ENCODE measurements around the gene CMSS1.

The CMSS1 gene

DNA sequence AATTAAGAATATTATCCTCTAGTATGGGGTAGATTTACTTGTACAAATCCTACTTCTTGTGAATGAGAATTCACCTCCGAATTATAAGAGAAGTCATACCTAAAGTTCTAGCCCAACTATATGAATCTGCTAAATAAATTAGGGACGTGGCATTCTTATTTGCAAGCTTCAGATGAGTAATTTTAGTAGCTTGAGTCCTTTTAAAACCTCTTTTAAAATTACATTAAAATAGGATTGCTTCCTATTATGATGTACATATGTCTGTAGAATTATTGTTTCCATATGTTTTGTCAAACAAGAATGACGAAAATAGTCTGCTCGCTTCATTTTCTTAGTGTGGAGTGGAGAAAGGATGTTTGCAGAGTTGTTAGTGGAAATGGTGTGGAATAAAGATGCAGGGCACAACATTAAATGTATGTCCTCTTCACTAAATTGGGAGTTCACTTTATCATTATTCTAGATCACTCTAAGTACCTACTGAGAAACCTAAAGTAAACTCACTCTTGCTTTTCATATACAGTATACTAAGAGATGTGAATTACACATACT, 59.4 kb downstream of the CMSS1 start:
- no peak for DNase-seq

DNA sequence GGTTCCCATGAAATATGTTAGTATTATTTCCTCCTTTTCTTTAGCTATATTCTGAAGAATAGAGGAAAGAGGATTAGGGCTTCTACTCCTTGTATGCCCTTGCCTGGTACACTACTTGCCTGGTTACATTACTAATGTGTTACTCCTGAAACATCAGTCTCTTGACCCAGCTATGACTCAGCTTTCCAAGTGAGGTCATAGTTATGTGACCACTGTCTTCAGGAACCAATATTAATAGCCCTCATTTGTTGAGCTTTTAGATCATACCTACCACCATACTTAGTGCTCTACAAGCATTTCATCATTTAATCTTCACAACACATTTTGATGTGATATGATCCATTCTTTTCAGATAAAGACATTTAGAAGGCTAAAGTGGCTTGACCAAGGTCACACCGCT, 60.3 kb downstream of the CMSS1 start:
- no peak for DNase-seq

DNA sequence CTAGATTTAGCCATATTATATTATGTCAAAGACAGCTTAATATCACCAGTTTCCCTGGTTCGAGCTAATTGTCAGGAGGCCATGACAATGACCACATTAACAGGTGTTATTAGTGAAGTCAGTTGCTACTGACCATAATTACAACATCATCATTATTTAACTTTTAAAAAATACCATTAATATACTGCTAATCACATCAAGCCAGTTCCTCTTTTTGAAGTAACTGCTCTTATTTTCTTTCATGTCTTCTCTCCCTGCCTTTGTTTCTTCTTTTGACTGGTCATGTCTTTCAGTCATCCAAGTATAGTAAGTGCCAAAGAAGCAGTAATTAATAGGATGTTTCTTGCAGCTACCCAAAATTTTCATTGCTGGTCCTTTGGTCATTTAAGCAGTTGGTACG, 61.6 kb downstream of the CMSS1 start:
- no peak for DNase-seq

DNA sequence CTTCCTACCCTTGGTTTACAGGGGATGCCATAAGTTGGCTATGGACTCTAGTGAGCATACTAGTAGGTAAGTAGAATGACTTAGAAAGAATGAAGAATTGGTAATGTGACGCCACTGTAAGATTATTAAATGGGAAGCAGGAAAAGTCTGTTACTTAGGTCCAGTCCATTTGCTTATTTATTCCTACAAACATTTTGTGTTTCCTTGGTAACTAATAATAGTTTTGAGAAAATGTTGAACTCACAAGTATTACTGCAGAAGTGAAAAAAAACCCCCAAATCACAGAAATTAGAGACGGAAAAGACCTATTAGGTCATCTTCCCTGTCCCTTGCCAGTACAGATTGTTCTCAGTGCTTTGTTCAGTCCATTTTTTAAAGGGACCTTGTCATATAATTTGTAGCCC, 63.5 kb downstream of the CMSS1 start:
- no peak for DNase-seq

GRCh38 chr3:99882436-99883137, 64.9 kb downstream of the CMSS1 start:
- DNase-seq = no peak

DNA sequence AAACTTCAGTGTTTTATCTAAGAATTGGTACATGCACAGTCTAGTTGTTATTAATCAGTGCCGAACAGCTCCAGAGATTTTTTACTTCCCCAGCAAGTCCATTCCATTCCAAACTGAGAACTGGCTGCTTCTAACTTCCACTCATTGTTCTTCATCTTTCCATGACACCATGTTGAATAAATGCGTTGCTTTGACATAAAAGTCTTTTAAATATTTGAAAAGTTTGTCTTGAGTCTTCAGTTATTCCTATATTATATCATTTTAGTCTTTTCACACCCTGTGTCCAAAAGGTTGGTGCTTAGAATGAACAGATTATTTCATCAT, 65.4 kb downstream of the CMSS1 start:
- DNase-seq = no peak

- DNase-seq = no peak
Measured at GRCh38 chr3:99883693-99884092, 66.0 kb downstream of the CMSS1 start.

- DNase-seq = no peak
Measured at GRCh38 chr3:99884484-99884883, 66.8 kb downstream of the CMSS1 start.

- DNase-seq = no peak
Measured at GRCh38 chr3:99885085-99885484, 67.4 kb downstream of the CMSS1 start.

GRCh38 chr3:99885851-99886250, 68.2 kb downstream of the CMSS1 start:
- no peak for DNase-seq

GRCh38 chr3:99891610-99892285, 74.1 kb downstream of the CMSS1 start:
- DNase-seq = no peak

GRCh38 chr3:99892332-99892731, 74.7 kb downstream of the CMSS1 start:
- no peak for DNase-seq

DNA sequence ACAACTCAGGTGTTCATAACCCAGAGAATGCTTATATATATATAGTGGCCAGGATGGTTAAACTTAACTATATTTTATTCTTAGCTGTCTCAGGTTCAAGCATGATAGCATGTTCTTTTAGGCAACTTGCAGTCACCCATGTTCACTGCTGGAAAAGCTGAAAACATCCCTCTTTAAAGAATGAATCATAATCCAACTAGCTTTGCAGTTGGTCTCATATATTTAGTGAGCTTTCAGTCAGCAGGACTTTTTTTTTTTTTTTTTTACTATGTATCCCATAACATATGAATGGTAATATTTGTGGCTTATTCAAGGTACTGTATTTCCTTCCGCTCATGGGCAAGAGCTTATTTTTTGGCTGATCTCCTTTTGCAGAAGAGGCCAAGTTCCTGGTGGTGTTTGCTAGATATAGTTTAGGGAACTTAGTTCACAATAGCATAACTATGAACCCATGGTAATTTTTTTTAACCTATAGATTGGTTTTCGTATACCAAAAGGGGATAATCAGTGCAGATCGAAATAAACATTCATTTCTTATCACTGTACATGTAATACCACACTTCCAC, 77.6 kb downstream of the CMSS1 start:
- DNase-seq = no peak

GRCh38 chr3:99895703-99896441, 78.2 kb downstream of the CMSS1 start:
- DNase-seq = no peak

DNA sequence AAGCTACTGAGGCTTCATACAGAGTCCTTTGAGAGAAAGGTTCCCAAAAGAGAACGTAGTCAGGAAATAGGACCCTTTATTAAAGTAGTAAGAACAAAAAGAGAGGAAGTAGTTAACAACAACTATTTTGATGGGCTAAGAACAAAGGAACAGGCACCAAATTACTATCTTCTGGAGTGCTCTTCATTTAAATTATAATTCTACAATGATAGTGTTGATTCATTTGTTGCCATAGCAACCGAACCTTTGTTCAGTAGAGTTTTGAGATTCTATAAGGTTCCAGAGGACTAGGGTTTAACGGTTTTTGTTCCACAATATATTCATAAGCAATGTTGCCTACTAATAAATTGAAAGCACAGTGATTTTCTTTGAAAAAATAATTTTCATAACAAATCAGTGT, 78.8 kb downstream of the CMSS1 start:
- no peak for DNase-seq

- no peak for DNase-seq
Measured at GRCh38 chr3:99899603-99900002, 81.9 kb downstream of the CMSS1 start.

DNA sequence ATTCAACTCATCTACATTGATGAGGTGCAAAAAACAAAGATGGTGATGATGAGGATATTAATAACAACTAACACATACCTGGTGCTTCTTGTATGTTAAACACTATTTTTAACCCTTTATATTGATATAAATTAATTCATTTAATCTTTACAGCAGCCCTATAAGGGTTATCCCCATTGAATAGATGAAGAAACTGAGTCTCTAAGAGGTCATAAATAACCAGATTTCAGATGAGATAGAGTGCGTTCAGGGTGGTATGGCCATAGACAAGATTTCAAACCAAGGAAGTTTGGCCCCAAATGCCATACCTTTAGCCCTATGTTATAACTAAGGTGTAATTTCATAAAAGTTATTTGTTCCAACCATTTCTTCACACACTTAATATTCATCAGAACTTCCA, 82.6 kb downstream of the CMSS1 start:
- DNase-seq = no peak

DNA sequence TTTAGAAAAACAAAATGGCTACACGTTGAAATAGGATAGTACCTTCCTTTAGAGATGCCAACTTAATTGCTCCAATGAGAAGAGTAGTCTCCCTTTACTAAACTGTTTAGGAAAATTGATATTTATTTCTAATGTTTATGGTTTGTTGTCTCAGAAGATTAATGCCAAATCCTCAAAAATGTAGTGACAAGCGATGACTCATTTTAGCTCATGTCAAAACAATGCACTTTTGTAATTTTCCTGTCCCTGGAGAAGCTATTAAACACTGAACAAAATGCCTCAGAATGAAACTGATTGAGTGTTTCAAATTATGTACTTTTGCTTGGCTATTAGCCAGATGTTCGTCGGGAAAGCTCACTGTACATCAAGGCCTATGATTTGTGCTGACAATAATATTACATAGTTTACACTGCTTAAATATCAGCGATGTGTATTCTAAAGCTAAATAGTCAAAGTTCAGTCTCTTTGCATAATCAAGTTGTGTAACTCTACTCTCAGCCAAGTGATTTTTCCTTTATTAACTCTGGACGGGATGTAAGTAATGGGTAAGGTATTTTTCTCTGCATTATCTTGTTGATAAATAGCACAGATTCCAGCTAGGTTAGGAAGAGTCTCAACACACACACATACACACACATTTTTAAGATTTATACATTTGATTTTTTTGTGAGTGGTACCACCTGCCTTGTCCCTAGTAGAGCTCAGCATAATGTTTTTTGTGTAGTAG, 83.7 kb downstream of the CMSS1 start:
- DNase-seq = no peak

DNA sequence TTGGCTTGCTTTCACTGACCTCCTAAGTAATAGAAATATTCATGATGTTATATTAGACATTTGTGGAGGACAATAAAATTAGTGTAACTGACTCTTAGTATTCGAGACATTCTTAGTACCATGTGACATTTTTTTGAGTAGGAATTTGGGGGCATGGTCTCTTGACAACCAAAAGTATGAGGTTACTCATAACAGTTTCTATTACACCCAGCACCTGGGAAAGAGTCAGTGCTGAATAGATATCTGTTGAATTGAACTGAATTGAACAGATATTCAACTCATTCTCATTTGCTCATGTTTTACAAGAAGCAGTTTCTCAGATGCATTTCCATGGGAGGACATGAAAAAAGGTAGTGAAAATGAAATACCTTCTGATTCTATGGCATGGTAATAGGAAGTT, 84.4 kb downstream of the CMSS1 start:
- DNase-seq = no peak

DNA sequence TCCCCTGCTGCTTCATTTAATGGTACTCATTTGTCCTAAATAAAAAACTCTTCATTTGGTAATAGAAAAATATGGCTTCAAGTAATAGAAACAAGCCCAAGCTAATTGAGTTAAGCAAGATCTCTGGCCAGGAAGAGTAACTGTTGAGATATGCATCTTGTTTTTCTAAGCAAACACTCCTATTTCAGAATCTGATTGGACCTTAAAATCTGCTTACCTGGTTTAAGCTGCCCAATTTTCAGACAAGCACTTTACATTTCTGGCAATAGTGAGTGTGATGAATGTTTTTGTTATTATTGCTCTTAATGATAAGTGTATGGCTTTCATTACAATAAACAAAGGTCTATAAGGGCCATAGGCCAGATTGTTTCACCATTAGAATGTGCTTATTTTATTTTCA, 86.2 kb downstream of the CMSS1 start:
- DNase-seq = no peak

- DNase-seq = no peak
Measured at GRCh38 chr3:99907959-99908544, 90.4 kb downstream of the CMSS1 start.

- DNase-seq = no peak
Measured at GRCh38 chr3:99909714-99910495, 92.2 kb downstream of the CMSS1 start.
